ENCODE measurements around the gene MAGI3.

Gene MAGI3

DNA sequence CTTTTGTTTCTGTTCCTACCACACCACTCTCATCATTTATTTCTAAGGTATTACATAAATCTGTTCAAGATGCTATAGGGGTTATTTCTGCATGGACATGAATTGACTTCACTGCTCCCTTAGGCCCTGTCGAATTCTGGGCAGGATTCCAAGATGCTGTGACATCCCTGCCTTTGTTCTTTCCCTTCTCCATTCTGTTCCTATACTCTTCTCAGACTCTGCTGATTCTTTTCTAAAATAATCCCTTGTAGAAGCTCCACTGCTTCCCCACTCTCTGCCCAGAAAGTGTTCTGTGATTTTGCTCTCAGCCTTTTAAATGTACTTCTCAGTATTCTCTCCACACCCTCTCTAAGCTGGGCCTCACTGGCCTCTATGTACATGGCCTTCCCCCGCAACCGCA is 269.8 kb downstream of the MAGI3 start:
- no peak for FAIRE-seq

DNA sequence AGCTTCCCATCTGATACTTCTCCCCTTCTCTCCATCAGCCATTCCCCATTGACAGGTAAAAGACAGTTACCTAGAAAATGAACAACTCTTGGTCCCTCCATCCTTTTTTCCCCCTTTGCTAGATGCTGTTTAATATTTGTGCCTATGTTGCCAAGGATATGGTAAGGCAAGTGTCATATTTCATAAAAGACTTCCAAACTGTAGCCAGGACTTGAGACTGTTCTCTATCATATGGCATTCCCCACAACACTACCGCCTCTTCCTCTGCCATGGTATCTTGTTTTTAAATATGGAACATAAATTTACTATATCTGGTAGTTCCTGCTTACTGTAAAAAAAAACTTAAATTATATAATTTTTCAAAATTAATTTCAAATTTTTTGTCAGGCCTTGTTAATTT is 271.8 kb downstream of the MAGI3 start:
- no peak for FAIRE-seq

DNA sequence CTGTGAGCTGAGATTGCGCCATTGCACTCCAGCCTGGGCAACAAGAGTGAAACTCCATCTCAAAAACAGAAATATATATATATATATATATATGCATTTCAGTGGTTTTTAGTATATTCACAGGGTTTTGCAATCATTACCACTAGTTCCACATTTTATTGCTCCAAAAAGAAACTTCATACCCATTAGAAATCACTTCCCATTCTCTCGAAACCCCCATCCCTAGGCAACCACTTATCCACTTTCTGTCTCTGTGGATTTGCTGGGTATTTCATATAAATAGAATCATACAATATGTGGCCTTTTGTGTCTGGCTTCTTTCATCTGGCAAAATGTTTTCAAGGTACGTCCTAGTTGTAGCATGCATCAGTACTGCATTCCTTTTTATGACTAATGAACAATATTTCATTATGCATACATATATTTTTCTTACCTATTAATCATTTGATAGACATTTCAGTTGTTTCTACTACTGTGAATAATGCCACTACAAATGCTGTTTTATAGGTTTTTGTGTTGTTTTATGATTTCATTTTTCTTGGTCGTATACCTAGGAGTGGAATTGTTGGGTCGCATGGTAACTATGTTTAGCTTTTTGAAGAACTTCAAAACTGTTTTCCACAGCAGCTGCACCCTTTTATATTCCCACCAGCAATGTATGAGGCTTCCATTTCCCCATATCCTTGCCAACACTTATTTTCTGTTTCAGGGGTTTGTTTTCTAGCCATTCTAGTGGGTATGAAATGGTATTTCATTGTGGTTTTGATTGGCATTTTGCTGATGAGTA is 273.0 kb downstream of the MAGI3 start:
- FAIRE-seq = no peak

DNA sequence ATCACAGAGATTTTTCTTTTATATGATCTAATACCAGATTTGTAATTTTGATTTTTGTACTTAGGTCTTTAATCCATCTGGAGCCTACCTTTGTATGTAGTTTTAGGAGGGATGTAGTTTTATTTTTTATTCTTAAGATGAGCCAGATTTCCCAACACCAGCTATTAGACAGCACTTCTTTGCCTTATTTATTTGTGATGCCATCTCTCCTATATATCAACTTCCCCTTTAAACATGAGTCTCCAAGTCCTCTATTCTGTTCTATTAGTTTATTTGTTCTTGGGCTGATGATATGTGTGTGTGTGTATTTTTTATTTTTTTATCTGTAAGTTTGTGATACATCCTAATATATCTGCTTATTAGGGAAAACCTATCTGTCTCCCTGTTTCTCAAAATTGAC is 274.8 kb downstream of the MAGI3 start:
- FAIRE-seq = no peak

DNA sequence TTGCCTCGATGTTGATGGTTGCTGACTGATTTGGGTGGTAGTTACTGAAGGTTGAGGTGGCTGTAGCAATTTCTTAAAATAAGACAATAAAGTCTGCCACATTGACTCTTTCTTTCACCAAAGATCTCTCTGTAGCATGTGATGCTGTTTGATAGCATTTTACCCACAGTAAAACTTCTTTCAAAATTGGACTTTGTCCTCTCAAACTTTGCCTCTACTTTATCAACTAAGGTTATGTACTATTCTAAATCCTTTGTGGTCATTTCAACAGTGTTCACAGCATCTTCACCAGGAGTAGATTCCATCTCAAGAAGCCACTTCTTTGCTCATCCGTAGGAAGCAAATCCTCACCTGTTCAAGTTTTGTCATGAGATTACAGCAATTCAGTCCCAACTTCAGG is 275.8 kb downstream of the MAGI3 start:
- no peak for FAIRE-seq

DNA sequence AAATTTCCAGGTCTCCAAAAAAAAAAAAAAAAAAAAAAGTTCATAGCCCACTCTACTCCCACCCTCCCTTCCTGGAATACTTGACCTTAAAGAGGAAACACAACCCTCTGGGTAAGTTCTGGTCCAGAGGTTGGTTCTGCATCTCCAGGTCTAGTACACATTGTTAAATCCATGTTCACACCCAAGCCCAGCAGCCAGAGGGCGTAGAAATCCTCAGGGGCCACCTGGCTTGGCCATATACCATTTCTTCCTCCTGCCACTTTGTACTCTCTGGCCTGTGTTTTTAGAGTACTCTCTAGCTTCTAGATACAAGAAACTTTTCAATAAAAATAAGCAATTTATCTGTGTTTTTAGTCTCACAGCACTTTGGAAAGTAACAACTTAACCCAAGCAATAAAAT is 279.7 kb downstream of the MAGI3 start:
- FAIRE-seq = no peak

DNA sequence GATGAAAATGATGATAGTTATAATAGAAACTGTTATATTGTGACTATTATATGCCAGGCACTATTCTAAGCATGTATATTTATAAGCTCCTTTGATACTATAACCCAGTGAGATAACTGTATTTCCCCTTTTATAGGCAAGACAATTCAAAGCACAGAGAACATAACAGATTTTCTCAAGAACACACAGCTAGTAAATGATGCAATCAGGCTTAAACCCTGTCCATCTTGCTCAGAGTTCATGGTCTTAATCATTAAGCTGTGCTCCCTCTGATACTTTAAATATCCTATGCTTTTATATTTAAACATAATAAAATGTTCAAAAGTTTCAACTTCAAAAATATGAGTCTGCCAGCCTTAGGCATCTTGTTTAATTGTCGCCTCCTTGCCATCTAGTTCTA is 280.3 kb downstream of the MAGI3 start:
- FAIRE-seq = no peak

DNA sequence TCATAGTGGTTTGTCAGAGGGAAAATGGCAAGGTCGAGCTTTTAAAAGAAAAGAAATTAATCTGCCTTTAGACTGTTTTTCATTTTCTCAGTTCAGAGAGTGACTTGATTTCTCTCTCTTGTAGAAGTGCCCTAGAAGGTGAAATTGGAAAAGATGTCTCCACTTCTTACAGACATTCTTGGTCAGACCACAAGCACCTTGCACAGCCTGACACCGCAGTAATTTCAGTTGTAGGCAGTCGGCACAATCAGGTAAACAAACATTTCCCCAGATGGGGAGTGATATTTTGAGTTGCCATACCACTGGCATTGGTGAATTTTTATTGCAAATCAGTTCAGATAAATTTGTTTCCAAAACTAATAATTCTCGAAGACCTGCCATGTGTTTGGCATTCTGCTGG is 282.2 kb downstream of the MAGI3 start:
- FAIRE-seq = no peak

DNA sequence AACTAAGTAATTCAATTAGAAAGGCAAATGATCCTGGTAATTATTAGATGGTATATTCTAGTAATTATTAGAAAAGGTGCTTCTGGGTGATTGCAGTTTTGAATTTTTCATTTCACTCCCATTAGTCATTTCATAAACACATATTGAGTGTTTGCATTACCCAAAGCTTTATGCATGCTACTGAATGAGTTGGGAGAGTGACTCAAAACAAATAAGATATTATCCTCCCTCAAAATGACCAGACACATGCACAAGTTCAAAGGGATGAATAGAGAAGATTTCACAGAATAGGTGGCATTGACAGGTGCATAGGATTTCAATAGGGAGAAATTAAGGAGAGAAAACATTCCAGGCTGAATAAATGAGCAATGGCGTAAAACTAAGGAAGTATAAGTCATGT is 284.3 kb downstream of the MAGI3 start:
- FAIRE-seq = no peak

DNA sequence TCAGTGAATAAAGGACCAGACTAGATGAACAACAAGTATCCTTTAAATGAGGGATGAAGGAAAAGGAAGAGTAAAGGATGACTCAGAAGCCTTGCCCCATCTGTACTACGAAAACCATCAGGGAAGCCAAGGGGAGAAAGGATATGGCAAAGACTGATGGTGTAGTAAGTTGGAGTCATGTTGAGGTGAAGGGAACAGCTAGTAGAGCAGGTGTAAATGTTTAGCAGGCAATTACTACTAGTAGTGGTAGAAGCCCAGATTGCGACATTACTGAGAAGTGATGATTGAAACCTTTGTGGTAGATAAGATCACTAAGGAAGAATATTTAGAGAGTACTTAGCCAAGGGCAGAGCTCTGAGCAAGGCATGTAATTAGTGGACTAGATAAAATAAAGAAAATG is 285.0 kb downstream of the MAGI3 start:
- FAIRE-seq = no peak

DNA sequence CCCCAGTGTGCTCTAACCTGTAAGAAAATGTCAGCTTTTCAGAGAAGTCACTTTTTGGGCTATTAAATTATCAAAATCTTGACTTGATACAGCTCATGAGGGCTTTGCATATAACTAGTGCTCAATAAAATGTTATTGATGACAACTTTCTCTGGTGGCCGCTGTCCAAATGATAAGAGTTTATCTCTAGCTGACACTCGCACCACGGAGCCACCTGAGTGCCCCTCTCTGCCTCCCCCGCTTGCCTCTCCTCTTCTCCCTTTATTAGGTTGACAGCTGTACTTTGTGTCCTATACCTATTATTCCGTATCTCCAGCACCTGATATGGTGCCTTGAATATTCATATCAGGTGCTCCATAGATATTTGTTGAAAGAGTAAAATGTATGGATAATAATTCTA is 286.2 kb downstream of the MAGI3 start:
- no peak for FAIRE-seq

DNA sequence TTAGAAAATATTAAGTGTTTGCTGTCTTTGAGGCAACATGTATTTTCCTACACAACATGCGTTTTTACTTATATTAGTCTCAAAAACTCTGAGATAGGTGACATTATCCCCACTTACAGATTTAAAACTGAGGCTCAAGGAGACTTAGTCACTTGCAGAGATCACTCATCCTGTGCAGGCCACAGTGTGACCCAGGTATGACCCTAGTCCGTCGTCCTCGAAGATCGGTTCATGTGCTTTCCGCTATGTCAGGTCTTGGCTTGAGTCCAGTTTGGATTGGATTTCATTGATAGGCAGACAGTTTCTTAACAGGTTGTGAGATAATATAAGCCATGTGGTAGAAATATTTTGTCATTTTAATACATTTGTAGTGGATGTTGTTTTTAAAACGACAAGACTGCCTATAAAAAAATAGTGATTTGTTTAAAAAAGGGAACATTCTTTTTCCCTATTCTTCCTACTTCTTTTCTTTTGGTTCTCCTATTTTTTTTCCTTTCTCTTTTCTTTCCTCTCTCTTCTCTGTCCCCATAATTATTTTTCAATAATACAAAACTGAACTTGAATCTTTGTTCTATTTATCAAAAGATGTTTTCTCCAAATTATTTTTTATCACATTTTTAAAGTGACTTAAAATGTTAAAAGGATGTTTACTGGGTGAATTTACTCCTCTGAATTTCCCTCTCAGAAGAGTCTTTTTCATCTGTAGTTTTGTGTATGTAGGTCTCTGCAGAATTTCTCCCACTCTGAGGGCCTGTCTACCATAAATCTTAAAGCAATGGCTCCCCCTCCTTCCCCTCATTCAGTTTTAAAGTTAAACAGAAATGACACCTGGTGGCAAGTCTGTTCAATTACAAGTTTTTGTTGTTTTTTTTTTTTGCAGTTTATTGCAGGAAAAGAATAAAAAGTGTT is 287.2 kb downstream of the MAGI3 start:
- FAIRE-seq = peak; percentile 82

DNA sequence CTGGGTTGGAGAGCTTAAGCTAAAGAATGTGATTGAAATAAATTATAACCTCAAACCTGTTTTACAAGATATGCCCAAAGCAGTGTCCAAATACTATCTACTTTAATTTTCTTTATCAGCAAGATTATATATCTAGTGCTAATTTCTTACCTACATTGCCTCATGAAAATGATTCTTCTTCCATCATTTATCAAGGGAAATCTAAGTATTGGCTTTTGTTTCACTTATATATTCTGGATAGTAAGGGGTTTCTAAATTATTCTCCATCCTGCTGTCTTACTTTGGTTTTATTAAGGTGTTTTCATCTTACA is 287.8 kb downstream of the MAGI3 start:
- no peak for FAIRE-seq

DNA sequence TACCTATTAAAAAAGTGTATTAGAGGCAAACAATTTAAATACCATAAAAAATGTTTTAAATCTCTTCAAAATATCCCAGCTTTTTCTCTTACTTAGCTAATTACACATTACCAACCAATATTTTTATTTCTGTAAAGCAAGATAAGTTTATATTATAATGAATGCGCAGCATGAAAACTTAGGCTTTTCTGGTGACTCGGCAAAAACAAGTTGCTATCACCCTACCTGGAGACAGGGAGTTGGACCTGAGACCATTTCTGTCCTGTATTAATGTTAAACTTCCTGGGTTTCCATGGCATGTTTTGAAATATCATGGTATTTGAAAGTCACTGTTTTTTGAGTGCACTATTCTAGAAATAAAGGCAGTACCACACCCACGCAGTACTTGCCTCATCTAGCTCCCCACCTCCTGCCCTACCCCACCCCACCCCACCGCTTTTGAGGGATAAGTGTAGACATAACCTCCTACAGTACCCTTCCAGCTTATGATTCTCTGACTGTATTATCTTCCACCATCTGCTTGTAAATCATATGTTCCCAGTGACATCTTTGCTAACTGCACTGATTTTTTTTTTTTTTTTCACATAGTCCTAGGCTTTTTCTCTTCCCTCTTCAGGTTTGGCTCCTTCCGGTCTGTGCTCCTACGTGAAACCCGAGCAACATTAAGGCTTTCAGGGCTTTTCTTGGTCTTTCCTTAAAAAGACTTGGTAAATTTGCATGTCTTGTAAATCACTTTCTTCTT is 291.5 kb downstream of the MAGI3 start:
- FAIRE-seq = no peak

DNA sequence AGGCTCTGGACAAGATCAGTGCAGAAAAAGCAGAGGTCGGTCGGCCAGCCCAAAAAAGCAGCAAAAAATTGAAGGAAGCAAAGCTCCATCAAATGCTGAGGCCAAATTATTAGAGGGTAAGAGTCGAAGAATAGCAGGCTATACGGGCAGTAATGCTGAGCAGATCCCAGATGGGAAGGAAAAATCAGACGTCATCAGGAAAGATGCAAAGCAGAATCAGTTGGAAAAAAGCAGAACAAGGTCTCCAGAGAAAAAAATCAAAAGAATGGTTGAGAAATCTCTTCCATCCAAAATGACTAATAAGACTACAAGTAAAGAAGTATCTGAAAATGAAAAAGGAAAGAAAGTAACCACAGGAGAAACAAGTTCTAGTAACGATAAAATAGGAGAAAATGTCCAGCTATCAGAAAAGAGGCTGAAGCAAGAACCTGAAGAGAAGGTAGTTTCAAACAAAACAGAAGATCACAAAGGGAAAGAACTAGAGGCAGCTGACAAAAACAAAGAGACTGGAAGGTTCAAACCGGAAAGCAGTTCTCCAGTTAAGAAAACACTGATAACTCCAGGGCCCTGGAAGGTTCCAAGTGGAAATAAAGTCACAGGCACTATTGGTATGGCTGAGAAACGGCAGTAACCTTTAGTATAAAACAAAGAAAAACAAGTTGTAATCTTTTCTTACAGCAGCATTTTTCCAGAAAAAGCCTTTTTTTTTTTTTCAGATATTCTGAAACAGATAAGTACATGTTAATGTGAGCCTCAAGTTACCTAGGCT is 293.3 kb downstream of the MAGI3 start:
- no peak for FAIRE-seq

DNA sequence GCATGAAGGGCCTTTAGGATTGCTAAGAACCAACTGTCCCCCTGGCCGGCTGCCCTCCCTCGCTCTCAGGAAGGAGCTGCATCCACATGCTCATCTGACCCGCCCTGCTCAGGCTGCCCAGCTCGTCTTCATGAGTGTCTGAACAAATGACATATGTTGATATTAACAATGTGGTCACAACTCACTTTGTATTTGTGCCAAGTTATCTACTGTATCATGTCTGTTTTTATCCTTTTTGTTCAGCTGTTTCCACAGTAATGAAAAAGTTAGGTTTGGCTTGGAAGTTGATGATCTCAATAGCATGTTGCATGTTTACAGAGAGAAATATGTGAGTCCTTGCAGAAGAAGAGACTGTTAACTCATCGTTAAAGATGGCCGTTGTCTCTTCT is 293.8 kb downstream of the MAGI3 start:
- FAIRE-seq = no peak

DNA sequence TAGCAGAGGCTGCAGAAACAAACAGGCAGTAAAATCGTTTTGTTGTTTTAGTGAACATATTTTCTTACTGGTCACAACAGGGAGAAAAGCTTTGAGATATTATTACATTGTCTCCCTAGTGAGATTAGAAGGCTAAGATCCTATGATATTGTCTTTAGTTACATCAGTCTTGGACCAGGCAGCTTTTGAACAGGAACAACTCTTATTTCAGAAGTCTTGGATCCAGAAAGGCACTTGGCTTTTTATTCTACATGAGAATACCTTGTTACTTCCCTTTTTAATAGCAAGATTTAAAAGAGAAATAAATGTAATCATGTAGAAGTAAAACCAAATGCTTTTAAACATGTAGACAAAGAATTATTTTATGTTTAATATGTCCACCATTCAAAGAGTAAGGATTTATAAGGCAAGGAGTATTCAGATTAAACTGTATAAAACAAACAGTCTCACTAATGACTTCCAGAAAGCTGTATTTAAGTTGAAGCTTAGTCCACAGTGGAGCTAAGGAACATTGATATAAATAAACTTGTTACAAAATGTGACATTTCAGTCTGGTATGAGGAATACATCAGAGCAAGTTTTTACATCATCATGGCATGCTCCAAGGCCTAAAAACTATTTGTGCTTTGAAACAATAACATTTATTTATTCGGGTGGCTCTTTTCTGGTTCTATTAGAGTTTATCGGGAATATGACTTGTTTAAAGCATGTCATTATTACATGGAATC is 296.7 kb downstream of the MAGI3 start:
- FAIRE-seq = no peak

DNA sequence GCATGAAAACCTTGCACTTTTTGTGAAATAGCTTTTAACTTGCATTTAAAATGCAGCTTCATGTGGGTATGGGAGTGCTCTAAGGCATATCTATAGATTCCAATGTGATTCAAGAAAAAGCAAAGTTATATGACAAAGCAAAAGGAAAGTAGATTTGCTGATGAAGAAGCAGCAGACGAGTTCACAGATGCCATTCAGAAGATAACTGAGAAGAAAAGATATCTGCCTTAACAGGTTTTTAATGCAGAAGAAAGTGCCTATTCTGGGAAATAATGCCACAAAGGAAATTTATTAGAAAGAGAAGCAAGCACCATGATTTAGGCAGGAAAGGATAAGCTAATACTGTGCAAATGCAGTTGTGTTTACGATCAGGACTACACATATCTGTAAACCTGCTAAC is 300.9 kb downstream of the MAGI3 start:
- no peak for FAIRE-seq

DNA sequence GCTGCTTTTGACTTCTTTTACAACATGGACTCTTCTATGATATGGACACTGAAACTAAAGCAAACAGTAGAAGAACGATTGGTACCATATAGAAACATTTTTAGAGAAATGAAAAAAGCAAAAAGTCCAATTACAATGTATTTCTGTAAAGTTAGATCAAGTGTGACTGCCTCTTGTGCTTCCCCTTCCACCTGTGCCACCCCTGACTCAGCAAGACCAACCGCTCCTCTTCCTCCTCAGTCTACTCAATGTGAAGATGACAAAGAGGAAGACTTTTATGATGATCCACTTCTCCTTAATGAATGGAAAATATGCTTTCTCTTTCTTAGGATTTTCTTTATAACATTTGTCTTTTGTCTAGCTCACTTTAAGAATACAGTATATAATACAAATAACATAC is 302.0 kb downstream of the MAGI3 start:
- no peak for FAIRE-seq

DNA sequence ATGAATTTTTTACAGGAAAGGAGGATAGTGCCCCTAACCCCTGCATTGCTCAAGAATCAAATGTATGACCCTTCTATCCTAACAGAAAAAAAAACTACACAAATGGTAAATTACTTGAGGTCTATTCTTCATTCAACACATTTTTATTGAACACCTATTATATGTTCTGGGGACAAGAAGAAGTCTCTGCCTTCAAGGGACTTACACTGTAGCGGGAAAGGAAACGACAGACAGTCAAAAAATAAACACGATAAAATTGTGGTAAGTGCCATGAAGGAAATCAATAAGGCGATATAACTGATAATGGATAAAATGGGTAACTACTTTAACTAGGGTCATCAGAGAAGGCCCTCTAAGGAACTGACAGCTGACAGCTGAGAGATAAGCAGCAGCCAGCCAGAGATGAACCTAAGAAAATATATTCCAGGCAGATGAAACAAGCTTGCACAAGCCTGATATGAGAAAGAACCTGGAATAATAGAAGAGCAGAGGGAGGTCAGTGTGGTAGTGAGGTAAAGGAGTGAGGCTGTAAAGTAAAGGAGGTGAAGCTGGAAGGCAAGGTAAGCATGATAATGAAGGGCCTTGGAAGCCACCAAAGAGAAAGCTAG is 302.6 kb downstream of the MAGI3 start:
- no peak for FAIRE-seq

DNA sequence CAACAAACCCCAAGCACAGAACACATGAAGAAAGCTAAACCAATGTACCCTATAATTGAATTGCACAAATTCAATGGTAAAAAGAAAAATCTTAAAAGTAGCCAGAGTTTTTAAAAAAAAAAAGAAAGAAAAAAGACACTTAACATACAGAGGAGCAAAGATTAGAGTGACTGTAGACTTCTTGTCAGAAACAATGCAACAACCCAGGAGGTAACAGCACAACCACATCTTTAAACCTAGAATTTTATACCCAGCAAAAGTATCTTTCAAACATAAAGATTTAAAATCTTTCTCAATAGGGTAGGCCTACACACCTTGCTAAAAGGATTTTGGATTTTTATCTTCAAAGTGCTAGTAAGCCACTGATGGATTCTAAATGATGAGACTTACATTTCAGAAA is 304.6 kb downstream of the MAGI3 start:
- no peak for FAIRE-seq

DNA sequence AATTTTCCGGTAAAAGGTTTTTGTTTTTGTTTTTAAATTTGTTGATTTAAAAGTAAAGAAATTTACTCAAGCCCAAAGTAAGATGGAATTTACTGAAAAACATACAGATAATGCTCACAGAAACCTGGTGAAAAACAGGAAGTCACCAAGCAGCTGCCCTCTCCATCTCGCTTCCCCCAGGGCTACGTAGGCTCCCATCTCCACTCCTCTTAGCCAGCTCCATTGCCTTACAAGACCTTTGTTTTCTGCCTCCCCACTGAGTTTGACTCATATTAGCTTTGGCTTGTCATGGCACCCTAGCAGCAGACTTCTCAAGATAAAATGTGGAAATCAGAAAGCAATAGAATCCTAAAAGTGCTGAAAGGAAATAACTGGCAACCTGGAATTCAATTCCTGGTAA is 311.1 kb downstream of the MAGI3 start:
- FAIRE-seq = no peak
